ENCODE measurements around the gene ALG12. TPM values are rescaled to one million over a fixed set of nuclear protein-coding genes. Genes with fewer than 3 reads are reported as not detected.
A peak's percentile ranks its signal among the peaks of the same experiment; 100 is the strongest.

The ALG12 gene
- total and polyA plus RNA-seq, 2 of the 13 experiments (the other 11 are each of a cell fraction or from before 2014, with no cell fraction given), result 7.8 to 15.8 TPM

DNA sequence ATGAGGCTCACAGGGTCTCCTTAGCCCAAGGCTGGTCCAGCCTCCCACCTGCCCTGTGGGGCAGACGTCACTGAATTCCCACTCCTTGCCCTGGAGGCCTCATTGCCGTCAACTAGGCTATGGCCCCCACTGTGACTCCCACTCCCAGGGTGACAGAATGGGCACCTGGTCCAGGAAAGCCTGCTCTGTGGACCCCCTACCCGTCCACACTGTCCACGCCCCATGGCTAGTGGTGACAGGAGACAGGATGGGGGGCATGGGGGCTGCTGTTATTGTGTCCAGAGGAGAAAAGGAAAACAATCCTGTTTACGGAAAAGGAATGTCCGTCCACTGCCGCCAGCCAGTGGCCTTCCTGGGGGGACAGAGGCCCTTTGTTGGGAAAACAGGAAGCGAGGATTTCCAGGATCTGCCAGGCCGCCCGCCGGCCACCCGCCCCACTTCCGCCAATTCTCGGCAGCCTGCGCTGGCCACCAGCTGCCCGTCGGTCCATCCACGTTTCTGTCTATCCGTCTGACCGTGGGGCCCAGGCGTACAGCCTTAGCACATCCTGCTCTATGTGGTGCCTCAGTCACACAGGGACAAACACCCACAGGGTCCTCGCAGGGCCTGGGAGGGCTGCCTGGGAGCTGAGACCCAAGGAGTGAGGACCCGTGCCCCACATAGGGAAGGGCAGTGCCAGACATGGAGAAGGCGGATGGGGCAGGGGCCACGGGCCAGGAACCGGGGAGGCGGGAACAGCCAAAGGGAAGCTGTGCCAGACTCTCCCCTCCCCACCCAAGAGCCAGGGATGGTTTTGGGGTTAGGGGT is 19.7 kb upstream of the ALG12 start (continued):
- TF ChIP-seq, protein P1, sequence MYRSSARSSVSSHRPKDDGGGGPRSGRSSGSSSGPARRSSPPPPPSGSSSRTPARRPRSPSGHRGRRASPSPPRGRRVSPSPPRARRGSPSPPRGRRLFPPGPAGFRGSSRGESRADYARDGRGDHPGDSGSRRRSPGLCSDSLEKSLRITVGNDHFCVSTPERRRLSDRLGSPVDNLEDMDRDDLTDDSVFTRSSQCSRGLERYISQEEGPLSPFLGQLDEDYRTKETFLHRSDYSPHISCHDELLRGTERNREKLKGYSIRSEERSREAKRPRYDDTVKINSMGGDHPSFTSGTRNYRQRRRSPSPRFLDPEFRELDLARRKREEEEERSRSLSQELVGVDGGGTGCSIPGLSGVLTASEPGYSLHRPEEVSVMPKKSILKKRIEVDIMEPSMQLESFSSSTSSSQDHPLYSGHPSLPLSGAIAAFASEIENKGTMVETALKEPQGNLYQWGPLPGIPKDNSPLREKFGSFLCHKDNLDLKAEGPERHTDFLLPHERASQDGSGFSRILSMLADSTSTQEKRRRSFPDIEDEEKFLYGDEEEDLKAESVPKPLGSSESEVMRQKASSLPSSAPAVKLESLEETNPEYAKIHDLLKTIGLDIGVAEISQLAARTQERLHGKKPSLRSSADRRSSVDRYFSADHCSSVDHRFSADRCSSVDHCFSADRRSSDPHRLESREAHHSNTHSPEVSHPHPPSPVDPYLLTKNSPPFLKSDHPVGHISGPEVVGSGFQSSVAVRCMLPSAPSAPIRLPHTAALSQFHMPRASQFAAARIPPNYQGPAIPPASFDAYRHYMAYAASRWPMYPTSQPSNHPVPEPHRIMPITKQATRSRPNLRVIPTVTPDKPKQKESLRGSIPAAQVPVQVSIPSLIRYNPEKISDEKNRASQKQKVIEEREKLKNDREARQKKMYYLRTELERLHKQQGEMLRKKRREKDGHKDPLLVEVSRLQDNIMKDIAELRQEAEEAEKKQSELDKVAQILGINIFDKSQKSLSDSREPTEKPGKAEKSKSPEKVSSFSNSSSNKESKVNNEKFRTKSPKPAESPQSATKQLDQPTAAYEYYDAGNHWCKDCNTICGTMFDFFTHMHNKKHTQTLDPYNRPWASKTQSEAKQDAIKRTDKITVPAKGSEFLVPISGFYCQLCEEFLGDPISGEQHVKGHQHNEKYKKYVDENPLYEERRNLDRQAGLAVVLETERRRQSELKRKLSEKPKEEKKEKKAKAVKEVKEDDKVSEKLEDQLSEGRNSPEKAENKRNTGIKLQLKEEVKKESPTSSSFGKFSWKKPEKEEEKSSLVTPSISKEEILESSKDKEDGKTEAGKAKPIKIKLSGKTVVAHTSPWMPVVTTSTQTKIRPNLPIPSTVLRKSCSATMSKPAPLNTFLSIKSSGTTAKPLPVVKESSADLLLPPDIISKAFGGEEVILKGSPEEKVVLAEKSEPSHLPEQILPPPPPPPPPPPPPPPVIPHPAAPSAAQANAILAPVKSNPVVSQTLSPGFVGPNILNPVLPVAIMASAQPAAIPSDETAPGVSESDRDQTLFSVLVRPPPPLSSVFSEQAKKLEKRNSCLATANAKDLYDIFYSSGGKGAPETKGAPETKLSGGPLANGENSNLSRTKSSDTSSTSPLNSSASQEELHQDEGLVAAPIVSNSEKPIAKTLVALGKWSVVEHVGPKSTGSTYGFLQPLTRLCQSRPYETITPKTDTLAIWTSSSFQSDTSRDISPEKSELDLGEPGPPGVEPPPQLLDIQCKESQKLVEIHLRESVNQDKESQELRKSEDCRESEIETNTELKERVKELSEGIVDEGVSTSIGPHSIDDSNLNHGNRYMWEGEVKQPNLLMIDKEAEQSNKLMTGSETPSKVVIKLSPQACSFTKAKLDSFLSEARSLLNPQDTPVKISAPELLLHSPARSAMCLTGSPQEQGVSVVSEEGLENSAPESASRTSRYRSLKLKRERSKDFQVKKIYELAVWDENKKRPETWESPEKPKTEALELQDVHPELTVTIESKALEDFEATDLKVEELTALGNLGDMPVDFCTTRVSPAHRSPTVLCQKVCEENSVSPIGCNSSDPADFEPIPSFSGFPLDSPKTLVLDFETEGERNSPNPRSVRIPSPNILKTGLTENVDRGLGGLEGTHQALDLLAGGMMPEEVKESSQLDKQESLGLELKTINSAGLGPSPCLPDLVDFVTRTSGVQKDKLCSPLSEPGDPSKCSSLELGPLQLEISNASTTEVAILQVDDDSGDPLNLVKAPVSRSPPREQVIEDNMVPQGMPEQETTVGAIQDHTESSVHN (CRISPR knock-in tag; IDR thresholded peaks at IDR 0.05), result 0 out of 2 replicates have a peak, but pooled peaks have one; percentile 57
- TF ChIP-seq MEIS2 (CRISPR knock-in tag; IDR thresholded peaks at IDR 0.05) (peak; percentile 72), ZNF777 (CRISPR knock-in tag; IDR thresholded peaks at IDR 0.05) (peak; percentile 69), ZNF670 (CRISPR knock-in tag; IDR thresholded peaks at IDR 0.05; ENCODE audit: borderline replicate concordance) (peak; percentile 57; the same call in 1 of the 2 replicates), HNF4A (CRISPR knock-in tag; IDR thresholded peaks at IDR 0.05) (peak; percentile 37; the same call in 1 of the 2 replicates), ZNF180 (CRISPR knock-in tag; IDR thresholded peaks at IDR 0.05; ENCODE audit: borderline replicate concordance, low read depth) (no peak), ELF1 (CRISPR knock-in tag; IDR thresholded peaks at IDR 0.05) (peak; percentile 95), ZNF747 (CRISPR knock-in tag; IDR thresholded peaks at IDR 0.05; ENCODE audit: borderline replicate concordance) (peak; percentile 89), RXRA (CRISPR knock-in tag; IDR thresholded peaks at IDR 0.05) (peak; percentile 52; the same call in 1 of the 2 replicates)
- TF ChIP-seq, protein P2, sequence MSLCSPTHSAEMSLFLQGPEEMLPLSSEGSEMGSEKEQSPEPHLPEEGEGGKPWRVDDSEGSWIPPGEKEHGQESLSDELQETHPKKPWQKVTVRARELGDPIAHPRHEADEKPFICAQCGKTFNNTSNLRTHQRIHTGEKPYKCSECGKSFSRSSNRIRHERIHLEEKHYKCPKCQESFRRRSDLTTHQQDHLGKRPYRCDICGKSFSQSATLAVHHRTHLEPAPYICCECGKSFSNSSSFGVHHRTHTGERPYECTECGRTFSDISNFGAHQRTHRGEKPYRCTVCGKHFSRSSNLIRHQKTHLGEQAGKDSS (CRISPR knock-in tag; IDR thresholded peaks at IDR 0.05; ENCODE audit: borderline replicate concordance, low read depth), result peak; percentile 90
- TF ChIP-seq, protein P3, sequence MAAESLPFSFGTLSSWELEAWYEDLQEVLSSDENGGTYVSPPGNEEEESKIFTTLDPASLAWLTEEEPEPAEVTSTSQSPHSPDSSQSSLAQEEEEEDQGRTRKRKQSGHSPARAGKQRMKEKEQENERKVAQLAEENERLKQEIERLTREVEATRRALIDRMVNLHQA (CRISPR knock-in tag; IDR thresholded peaks at IDR 0.05), result no peak
- TF ChIP-seq, protein P4, sequence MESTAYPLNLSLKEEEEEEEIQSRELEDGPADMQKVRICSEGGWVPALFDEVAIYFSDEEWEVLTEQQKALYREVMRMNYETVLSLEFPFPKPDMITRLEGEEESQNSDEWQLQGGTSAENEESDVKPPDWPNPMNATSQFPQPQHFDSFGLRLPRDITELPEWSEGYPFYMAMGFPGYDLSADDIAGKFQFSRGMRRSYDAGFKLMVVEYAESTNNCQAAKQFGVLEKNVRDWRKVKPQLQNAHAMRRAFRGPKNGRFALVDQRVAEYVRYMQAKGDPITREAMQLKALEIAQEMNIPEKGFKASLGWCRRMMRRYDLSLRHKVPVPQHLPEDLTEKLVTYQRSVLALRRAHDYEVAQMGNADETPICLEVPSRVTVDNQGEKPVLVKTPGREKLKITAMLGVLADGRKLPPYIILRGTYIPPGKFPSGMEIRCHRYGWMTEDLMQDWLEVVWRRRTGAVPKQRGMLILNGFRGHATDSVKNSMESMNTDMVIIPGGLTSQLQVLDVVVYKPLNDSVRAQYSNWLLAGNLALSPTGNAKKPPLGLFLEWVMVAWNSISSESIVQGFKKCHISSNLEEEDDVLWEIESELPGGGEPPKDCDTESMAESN (CRISPR knock-in tag; conservative IDR thresholded peaks at IDR 0.05), result peak; percentile 65; the same call in 1 of the 2 replicates
- TF ChIP-seq, protein P5, sequence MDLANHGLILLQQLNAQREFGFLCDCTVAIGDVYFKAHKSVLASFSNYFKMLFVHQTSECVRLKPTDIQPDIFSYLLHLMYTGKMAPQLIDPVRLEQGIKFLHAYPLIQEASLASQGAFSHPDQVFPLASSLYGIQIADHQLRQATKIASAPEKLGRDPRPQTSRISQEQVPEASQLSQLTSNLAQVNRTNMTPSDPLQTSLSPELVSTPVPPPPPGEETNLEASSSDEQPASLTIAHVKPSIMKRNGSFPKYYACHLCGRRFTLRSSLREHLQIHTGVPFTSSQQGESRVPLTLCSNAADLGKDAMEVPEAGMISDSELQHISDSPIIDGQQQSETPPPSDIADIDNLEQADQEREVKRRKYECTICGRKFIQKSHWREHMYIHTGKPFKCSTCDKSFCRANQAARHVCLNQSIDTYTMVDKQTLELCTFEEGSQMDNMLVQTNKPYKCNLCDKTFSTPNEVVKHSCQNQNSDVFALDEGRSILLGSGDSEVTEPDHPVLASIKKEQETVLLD (CRISPR knock-in tag; IDR thresholded peaks at IDR 0.05; ENCODE audit: low read depth), result no peak
